B cell (primary cell): ENCODE measurements around the gene CHTOP. TPM values are rescaled to one million over a fixed set of nuclear protein-coding genes. Genes with fewer than 3 reads are reported as not detected.

Experiments
- ATAC-seq: fragments of 200-7000 bp; cut with Tn5 transposase; one replicate; pipeline ENCODE4 v1.10.0; 2021; ENCODE audit warnings: low read depth, mild to moderate bottlenecking, moderate number of reproducible peaks, moderate library complexity
- CTCF ChIA-PET: fragments of 350-600 bp; sonication (Branson Sonifier 250); formaldehyde crosslinking; loops from one replicate; lab custom pipeline; 2021; ENCODE audit warnings: antibody characterized with exemption, inconsistent platforms; lab: Charles Lee
- POLR2A ChIA-PET: fragments of 350-600 bp; sonication (Branson Sonifier 250); formaldehyde crosslinking; loops from one replicate; lab custom pipeline; 2021; ENCODE audit warnings: antibody characterized with exemption; lab: Charles Lee
- DNase-seq: peaks from one replicate; pipeline ENCODE4 v3.0.0; 2013
- H2AFZ ChIP-seq: 2 replicates; pipeline ENCODE4 v1.6.1; 2012; ENCODE audit warnings: mild to moderate bottlenecking, low read depth, low read length; ENCODE audit not compliant: insufficient read depth, poor library complexity, severe bottlenecking
- H3K27ac ChIP-seq, 2 donors: 1 replicate in 1 of 2; 2 replicates in 1 of 2; pipeline ENCODE4 v1.5.1; 2012 to 2013; ENCODE audit warnings: low read length in 2 of 2, mild to moderate bottlenecking in 2 of 2, moderate library complexity in 1 of 2
- H3K27me3 ChIP-seq, 4 experiments: fragments of 200-600 bp in 1 of 4; sonication (generic) in 1 of 4; replicated peaks in 1 of 4; 1 replicate in 2 of 4; 2 replicates in 2 of 4; pipeline versions ENCODE4 v1.6.1 to v1.7.0; 2013 to 2016; ENCODE audit warnings: low read length in 3 of 4, mild to moderate bottlenecking in 2 of 4, mixed read lengths in 1 of 4, moderate library complexity in 1 of 4; ENCODE audit not compliant: insufficient read depth in 4 of 4, control insufficient read depth in 3 of 4; ENCODE audit errors: control extremely low read depth in 1 of 4
- H3K36me3 ChIP-seq, 2 experiments: replicated peaks in 1 of 2; 1 replicate in 1 of 2; 2 replicates in 1 of 2; pipeline versions ENCODE4 v1.6.1 to v1.7.1; 2013; ENCODE audit warnings: low read length in 1 of 2; ENCODE audit not compliant: insufficient read depth in 2 of 2, control insufficient read depth in 1 of 2; ENCODE audit errors: control extremely low read depth in 1 of 2, extremely low read depth in 1 of 2
- H3K4me1 ChIP-seq, 2 donors: fragments of 200-600 bp in 1 of 2; sonication (generic) in 1 of 2; 1 replicate in 1 of 2; 2 replicates in 1 of 2; pipeline versions ENCODE4 v1.5.1 to v1.6.1; 2013 to 2017; ENCODE audit warnings: low read length in 2 of 2; ENCODE audit not compliant: control insufficient read depth in 2 of 2, insufficient read depth in 2 of 2
- H3K4me2 ChIP-seq: replicated peaks from 2 replicates; pipeline ENCODE3; 2012; ENCODE audit warnings: mild to moderate bottlenecking, low read depth, low read length; ENCODE audit not compliant: poor library complexity, severe bottlenecking
- H3K4me3 ChIP-seq, 5 experiments: fragments of 200-600 bp in 1 of 5; sonication (generic) in 1 of 5; 1 replicate in 3 of 5; 2 replicates in 2 of 5; pipeline versions ENCODE4 v1.5.1 to v1.7.0; 2011 to 2016; ENCODE audit warnings: low read length in 4 of 5, mild to moderate bottlenecking in 4 of 5, low read depth in 2 of 5, control low read depth in 1 of 5, moderate library complexity in 1 of 5; ENCODE audit not compliant: insufficient read depth in 1 of 5; ENCODE audit errors: control extremely low read depth in 1 of 5, extremely low read depth in 1 of 5
- H3K79me2 ChIP-seq: fragments of 200-600 bp; sonication (generic); one replicate; pipeline ENCODE4 v1.6.0; 2016; ENCODE audit warnings: low read length; ENCODE audit not compliant: control insufficient read depth, insufficient read depth
- H3K9ac ChIP-seq: fragments of 200-600 bp; sonication (generic); 2 replicates; pipeline ENCODE4 v1.6.1; 2017; ENCODE audit warnings: mild to moderate bottlenecking, low read length, moderate library complexity
- H3K9me3 ChIP-seq, 3 donors: one replicate each; pipeline versions ENCODE4 v1.6.1 to v1.7.1; 2013; ENCODE audit warnings: low read length in 2 of 3; ENCODE audit not compliant: control insufficient read depth in 2 of 3, insufficient read depth in 1 of 3; ENCODE audit errors: control extremely low read depth in 1 of 3
- H4K20me1 ChIP-seq: 2 replicates; pipeline ENCODE4 v1.6.0; 2012; ENCODE audit warnings: mild to moderate bottlenecking, low read length; ENCODE audit not compliant: insufficient read depth, control insufficient read depth, poor library complexity, severe bottlenecking
- H3K27ac Mint-ChIP-seq: one replicate; pipeline ENCODE4 v1.8.0; 2021; ENCODE audit warnings: mixed read lengths
- H3K27me3 Mint-ChIP-seq: one replicate; pipeline ENCODE4 v1.8.0; 2021; ENCODE audit warnings: mixed read lengths
- H3K4me1 Mint-ChIP-seq: one replicate; pipeline ENCODE4 v1.8.0; 2021; ENCODE audit warnings: mixed read lengths
- H3K4me3 Mint-ChIP-seq: one replicate; pipeline ENCODE4 v1.8.0; 2021; ENCODE audit warnings: mixed read lengths
- H3K9me3 Mint-ChIP-seq: one replicate; pipeline ENCODE4 v1.8.0; 2022; ENCODE audit warnings: mixed read lengths; ENCODE audit not compliant: insufficient read depth
- CTCF ChIP-seq: fragments of 200-600 bp; IDR thresholded peaks from one replicate; pipeline ENCODE4 v1.8.0; 2022; ENCODE audit warnings: antibody characterized with exemption, mild to moderate bottlenecking
- EZH2 ChIP-seq: IDR thresholded peaks from 2 replicates; pipeline ENCODE4 v1.6.1; 2012; ENCODE audit warnings: borderline replicate concordance, low read depth, mild to moderate bottlenecking, moderate library complexity, low read length; ENCODE audit not compliant: insufficient read depth, poor library complexity, severe bottlenecking
- WGBS: methylation state at CpG from one replicate; pipeline ENCODE4 v1.1.5; 2013; ENCODE audit warnings: missing lambda C conversion rate; ENCODE audit not compliant: insufficient coverage; 5-methylcytosine and 5-hydroxymethylcytosine counted together
- intact Hi-C: fragments of 100-400 bp; cut with micrococcal nuclease; formaldehyde crosslinking; loops from one replicate; pipeline ENCODE4 v1.10.0; 2022
- polyA plus RNA-seq: library from polyadenylated mRNA; depleted of rRNA; stranded (reverse); fragments of >200 nt; gene quantifications from 2 replicates; pipeline ENCODE4 v1.2.3, GENCODE V29; 2012
- total RNA-seq, 2 donors: library from RNA; stranded (reverse); fragments of 120-200 nt in 1 of 2; gene quantifications; 1 replicate in 1 of 2; 2 replicates in 1 of 2; pipeline versions ENCODE4 v1.2.3 to v1.2.4, GENCODE V29; 2013 to 2022

The CHTOP gene
- total and polyA plus RNA-seq, 2 donors (not counting 1 experiment from before 2014, with no cell fraction given): 87.0 to 156 TPM

GRCh38 chr1:153669606-153670005 lies 35.7 kb downstream of the CHTOP start:
- Histone ChIP-seq H3K36me3 (peaks cover 0 to 46% of the 10 kb centered on the region in 2 experiments), H3K27me3 (no peaks in the 10 kb centered on the region), H4K20me1 (no peaks in the 10 kb centered on the region), H3K4me3 (peak overlapping the region; percentile 3 to 99 (median 93)), H3K9ac (peak overlapping the region; percentile 97), H3K4me1 (peaks cover 10 to 18% of the 10 kb centered on the region in 2 donors), H3K79me2 (peaks cover 27% of the 10 kb centered on the region), H3K4me2 (peak overlapping the region; percentile 86), H3K9me3 (no peaks in the 10 kb centered on the region), H3K27ac (no peak overlapping the region), H2AFZ (no peak overlapping the region)
- 96% methylated on average over 3 of the region's 6 CpGs for WGBS
- Mint-ChIP-seq H3K4me1 (peaks cover 18% of the 10 kb centered on the region), H3K9me3 (no peaks in the 10 kb centered on the region), H3K27ac (no peak overlapping the region), H3K4me3 (no peak overlapping the region), H3K27me3 (no peaks in the 10 kb centered on the region)
- intact Hi-C loops: loop anchor here (2.0 to 10.0 kb wide), 4 partner anchors 135 to 1393 kb away; partner anchors contain the start of genes EFNA4, GATAD2B, HAX1 and S100A6
- ATAC-seq (no peak), DNase-seq (no peak)
- no peak for TF ChIP-seq CTCF
- no peak for TF ChIP-seq EZH2
- CTCF ChIA-PET: interaction anchor here (1.3 kb wide), 1 partner anchor 129 kb away, joined by 3 read pairs; no protein-coding TSS in a partner anchor
- POLR2A ChIA-PET: interaction anchor here (0.6 kb wide), 1 partner anchor 114 kb away, joined by 3 read pairs; no protein-coding TSS in a partner anchor

DNA sequence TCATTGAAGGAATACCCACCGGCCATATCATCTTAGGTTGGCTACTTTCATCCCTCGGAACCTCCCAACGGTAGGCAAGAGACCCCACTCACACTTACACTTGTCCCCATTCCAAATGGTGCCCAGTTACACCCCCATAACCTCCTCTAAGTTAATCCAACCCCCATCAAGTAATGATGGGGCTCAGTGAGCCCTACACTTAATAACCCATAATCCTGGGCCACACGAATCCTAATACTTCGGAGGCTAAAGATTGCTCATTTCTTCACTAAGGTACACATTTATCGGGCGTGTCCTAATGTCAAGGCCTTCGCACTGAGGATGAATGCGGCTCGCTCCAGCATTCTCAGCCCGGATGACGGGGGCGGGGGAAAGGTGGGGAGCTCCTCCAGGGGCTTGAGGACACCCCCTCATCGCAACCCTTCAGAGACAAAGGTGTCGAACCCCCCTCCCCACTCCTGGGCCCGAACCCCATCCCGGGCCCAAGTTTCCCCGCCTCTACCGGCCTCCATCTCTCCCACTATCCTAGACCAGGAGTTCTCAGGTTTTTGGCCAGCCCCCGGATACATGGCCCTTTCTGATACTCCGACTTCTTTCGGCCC lies 36.5 kb downstream of the CHTOP start:
- Histone ChIP-seq H3K27ac (peak overlapping the region; percentile 86 to 95), H3K4me3 (peak overlapping the region; percentile 74 to 99 (median 94)), H3K4me1 (peaks cover 10 to 18% of the 10 kb centered on the region in 2 donors), H3K9me3 (no peaks in the 10 kb centered on the region), H3K9ac (peak overlapping the region; percentile 97), H4K20me1 (no peaks in the 10 kb centered on the region), H3K4me2 (peak overlapping the region; percentile 86), H3K27me3 (no peaks in the 10 kb centered on the region), H3K36me3 (peaks cover 0 to 38% of the 10 kb centered on the region in 2 experiments), H3K79me2 (peaks cover 27% of the 10 kb centered on the region), H2AFZ (peak overlapping the region; percentile 72)
- TF ChIP-seq CTCF: no peak
- TF ChIP-seq EZH2: no peak
- Mint-ChIP-seq H3K27me3 (no peaks in the 10 kb centered on the region), H3K9me3 (no peaks in the 10 kb centered on the region), H3K4me3 (no peak overlapping the region), H3K4me1 (peaks cover 18% of the 10 kb centered on the region), H3K27ac (no peak overlapping the region)
- no peak for ATAC-seq
- intact Hi-C loops: loop anchor here (2.0 to 10.0 kb wide), 4 partner anchors 136 to 1392 kb away; partner anchors contain the start of genes EFNA4, GATAD2B, HAX1 and S100A6
- POLR2A ChIA-PET: interaction anchor here (0.6 to 2.4 kb wide), 3 partner anchors 11 to 75 kb away, joined by 5 to 7 read pairs (median 5); partner anchors contain the start of genes CHTOP and SNAPIN
- 6% methylated on average over 15 of the region's 22 CpGs for WGBS
- no peak for DNase-seq
- CTCF ChIA-PET: interaction anchor here (0.6 to 1.3 kb wide), 2 partner anchors 128 to 337 kb away, joined by 3 read pairs; no protein-coding TSS in a partner anchor
